Urinary bladder (tissue), 4 donors: ENCODE results near the gene PEAK3. TPM values are rescaled to one million over a fixed set of nuclear protein-coding genes. Genes with fewer than 3 reads are reported as not detected.

Source experiments
- DNase-seq: peaks from one replicate; pipeline ENCODE4 v3.0.0-alpha.2; 2015; ENCODE audit errors: extremely low spot score
- H3K27ac ChIP-seq: one replicate; pipeline ENCODE4 v1.5.1; 2013; ENCODE audit warnings: low read depth, mild to moderate bottlenecking, moderate library complexity
- H3K36me3 ChIP-seq: one replicate; pipeline ENCODE4 v1.6.1; 2013; ENCODE audit warnings: mild to moderate bottlenecking, moderate library complexity; ENCODE audit not compliant: insufficient read depth
- H3K4me1 ChIP-seq: one replicate; pipeline ENCODE4 v1.6.1; 2013; ENCODE audit warnings: mild to moderate bottlenecking, moderate library complexity; ENCODE audit not compliant: insufficient read depth
- H3K4me3 ChIP-seq: one replicate; pipeline ENCODE4 v1.5.1; 2013; ENCODE audit warnings: low read depth, low read length
- WGBS: extraction: QIAGEN DNeasy Blood & Tissue Kit; methylation state at CpG from one replicate; pipeline ENCODE4 v1.1.7; 2013; 5-methylcytosine and 5-hydroxymethylcytosine counted together
- polyA plus RNA-seq: library from polyadenylated mRNA; stranded (reverse); fragments of 200-250 nt; gene quantifications from one replicate; pipeline ENCODE4 v1.2.3, GENCODE V29; 2013
- total RNA-seq: library from RNA; depleted of rRNA; stranded (reverse); fragments of >200 nt; gene quantifications from one replicate; pipeline ENCODE4 v1.2.3, GENCODE V29; 2014
- donor health status: healthy with polysubstance abuse.
- donor health status: healthy.

Gene PEAK3
- total and polyA plus RNA-seq, 2 donors, result 0.58 TPM; not detected in 1

GRCh38 chr19:2307518-2308012 lies 25.6 kb upstream of the PEAK3 start:
- H3K4me1 ChIP-seq, result no peaks in the 10 kb centered on the region
- H3K4me3 ChIP-seq, result peak overlapping the region; percentile 27
- H3K36me3 ChIP-seq, result no peaks in the 10 kb centered on the region
- no peak for DNase-seq
- 18% methylated on average over 33 of the region's 33 CpGs for WGBS
- H3K27ac ChIP-seq, result no peak overlapping the region

GRCh38 chr19:2306971-2307370 lies 25.0 kb upstream of the PEAK3 start:
- WGBS, result 58% methylated on average over 17 of the region's 17 CpGs
- no peaks in the 10 kb centered on the region for H3K36me3 ChIP-seq

DNA sequence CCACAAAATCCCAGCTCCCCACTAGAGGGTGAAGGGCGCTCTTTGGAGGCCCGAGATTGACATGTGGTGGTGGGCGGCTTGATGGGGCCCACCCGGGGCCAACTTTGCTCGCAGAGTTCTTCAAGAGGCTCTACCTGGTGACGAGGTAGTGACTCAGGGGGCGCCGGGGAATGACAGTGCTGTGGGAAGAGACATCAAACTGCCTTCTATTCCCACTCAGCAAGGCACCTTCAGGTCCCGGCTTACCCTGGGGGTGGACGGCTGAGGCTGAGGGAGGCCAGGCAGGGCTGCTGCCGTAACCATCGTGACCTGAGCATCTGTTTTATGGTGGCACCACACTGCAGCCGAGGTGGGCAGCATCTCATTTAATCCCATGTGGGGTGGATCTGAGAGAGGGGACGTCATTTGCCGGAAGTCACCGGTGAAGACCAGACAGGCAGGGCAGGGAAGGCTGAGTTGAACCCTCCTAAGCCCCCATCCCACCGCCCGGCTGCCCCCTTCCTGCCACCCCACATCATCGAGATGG lies 24.4 kb upstream of the PEAK3 start:
- 68% methylated on average over 19 of the region's 19 CpGs for WGBS
- Histone ChIP-seq H3K27ac (no peak overlapping the region), H3K4me3 (no peak overlapping the region), H3K36me3 (no peaks in the 10 kb centered on the region), H3K4me1 (no peaks in the 10 kb centered on the region)
- no peak for DNase-seq

More at GRCh38 chr19:2306971-2307370, 25.0 kb upstream of the PEAK3 start:
- Histone ChIP-seq H3K27ac (no peak overlapping the region), H3K4me1 (no peaks in the 10 kb centered on the region), H3K4me3 (no peak overlapping the region)
- no peak for DNase-seq

DNA sequence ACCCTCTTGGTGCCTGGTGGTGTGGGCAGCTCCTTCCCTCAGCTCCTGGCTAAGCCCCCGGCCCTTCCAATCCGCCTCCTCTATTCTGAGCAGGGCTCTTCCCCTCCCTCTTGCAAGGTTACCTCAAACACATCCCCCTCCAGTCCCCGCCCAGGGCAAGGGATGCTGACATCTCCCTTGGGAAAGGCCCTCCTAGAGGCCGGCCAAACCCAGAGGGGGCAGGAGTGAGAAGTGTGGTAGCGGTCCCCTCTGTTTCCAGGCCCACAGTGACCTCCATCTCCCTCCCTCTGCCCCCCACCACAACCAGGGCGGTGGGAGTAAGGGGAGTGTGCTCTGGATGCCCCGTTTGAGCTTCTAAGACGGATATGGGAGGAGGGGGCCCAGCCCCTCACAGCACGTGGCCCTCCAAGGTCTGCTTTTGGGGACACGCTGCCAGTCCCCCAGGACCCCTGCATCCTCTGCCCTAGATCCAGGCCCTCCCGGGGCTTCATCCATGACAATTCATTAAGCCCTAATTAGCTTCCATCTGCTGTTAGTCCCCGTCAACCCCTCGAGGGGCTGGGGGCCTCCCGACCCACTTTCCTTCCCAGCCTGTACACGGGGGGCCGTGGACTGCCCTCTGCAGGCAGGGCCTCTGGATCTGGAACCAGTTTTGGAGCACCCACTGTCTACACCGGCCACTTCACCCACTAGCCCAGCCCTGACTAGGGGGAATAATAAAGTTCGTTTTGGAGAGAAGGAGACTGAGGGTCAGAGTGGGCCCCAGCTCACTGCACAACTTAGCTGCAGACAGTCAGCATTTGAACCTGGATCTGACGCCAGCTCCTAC lies 23.7 kb upstream of the PEAK3 start:
- H3K4me3 ChIP-seq, result no peak overlapping the region
- H3K36me3 ChIP-seq, result no peaks in the 10 kb centered on the region
- no peak for DNase-seq
- no peaks in the 10 kb centered on the region for H3K4me1 ChIP-seq
- 69% methylated on average over 19 of the region's 19 CpGs for WGBS
- H3K27ac ChIP-seq, result no peak overlapping the region

GRCh38 chr19:2303211-2303798 lies 21.3 kb upstream of the PEAK3 start:
- no peak for DNase-seq
- Histone ChIP-seq H3K4me3 (no peak overlapping the region), H3K27ac (no peak overlapping the region), H3K36me3 (no peaks in the 10 kb centered on the region), H3K4me1 (no peaks in the 10 kb centered on the region)
- WGBS, result 76% methylated on average over 26 of the region's 26 CpGs

DNA sequence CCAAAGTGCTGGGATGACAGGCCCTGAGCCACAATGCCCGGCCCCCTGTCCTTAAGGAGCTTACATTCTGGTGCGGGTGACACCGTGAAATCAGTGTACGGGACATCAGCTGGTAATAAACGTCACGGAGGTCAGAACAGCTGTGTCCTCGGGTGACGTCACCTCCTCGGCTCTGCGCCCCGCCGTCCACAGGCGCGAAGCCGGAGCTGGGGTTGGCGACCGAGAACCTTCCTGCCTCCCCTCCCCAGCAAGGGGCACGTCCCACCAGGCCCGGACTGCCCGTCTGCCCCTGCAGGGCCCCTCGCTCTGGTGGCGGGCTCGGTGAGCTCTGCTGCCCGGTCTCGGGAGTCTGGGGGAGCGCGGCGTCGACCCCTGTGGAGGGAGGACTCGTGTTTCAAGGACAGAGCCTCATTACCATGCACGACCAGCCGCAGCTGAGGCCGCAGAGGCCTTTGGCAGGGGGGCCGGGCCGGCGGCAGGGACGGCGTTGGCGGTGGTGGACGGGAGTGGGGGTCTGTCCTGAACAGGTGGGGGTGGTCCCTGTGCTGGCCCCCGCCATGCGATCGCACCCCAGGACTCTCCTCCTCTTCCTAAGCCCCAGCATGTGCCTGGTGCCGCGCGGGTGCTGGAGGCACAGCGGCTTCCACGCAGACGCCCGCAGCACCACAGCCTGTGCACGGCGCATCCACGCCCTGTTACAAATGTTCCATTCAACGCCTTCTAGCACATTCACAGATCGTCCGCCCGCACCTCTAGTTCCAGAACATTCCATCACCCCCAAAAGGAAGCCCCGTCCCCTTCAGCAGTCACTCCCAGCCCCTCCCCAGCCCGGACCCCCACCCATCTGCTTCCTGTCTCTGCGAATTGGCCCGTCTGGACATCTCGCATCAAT lies 20.6 kb upstream of the PEAK3 start:
- no peaks in the 10 kb centered on the region for H3K36me3 ChIP-seq
- 16% methylated on average over 62 of the region's 62 CpGs for WGBS

DNA sequence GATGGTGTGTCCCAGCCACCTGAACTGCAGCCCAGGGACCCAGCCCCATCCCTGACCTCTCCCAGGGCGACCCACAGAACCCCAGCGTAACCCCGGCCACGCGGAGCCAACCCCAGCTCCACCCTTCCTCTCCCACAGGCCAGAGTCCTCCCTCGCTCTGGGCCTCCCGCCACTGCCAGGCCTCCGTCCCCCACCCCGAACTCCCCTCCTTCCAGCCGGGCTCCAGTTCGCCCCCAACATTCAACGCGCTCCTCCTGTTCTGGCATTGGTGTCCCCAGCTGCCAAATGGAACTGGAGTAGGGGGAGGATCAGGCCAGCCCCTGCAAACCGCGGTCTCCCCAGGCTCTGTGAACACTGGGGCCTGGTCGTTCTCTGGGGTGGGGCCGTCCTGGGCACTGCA lies 18.6 kb upstream of the PEAK3 start:
- H3K4me1 ChIP-seq, result no peaks in the 10 kb centered on the region
- WGBS, result 65% methylated on average over 17 of the region's 17 CpGs
- H3K36me3 ChIP-seq, result no peaks in the 10 kb centered on the region
- no peak overlapping the region for H3K27ac ChIP-seq
- no peak overlapping the region for H3K4me3 ChIP-seq
- DNase-seq, result no peak

More for the DNA sequence above, 20.6 kb upstream of the PEAK3 start:
- DNase-seq, result no peak
- H3K4me1 ChIP-seq, result no peaks in the 10 kb centered on the region
- no peak overlapping the region for H3K27ac ChIP-seq
- no peak overlapping the region for H3K4me3 ChIP-seq

GRCh38 chr19:2296141-2296540 lies 14.2 kb upstream of the PEAK3 start:
- Histone ChIP-seq H3K4me3 (no peak overlapping the region), H3K36me3 (no peaks in the 10 kb centered on the region), H3K4me1 (no peaks in the 10 kb centered on the region), H3K27ac (no peak overlapping the region)
- WGBS, result 86% methylated on average over 16 of the region's 16 CpGs
- no peak for DNase-seq

GRCh38 chr19:2294687-2295335 lies 12.8 kb upstream of the PEAK3 start:
- H3K27ac ChIP-seq, result no peak overlapping the region
- no peak for DNase-seq
- H3K4me1 ChIP-seq, result no peaks in the 10 kb centered on the region
- H3K36me3 ChIP-seq, result no peaks in the 10 kb centered on the region
- WGBS, result 12% methylated on average over 26 of the region's 26 CpGs
- no peak overlapping the region for H3K4me3 ChIP-seq

- WGBS, result 8% methylated on average over 67 of the region's 67 CpGs
- H3K4me3 ChIP-seq, result peak overlapping the region; percentile 23
- no peak for DNase-seq
Measured at GRCh38 chr19:2291185-2291751, 9.3 kb upstream of the PEAK3 start.

GRCh38 chr19:2290441-2291184 lies 8.6 kb upstream of the PEAK3 start:
- no peak for DNase-seq
- no peaks in the 10 kb centered on the region for H3K4me1 ChIP-seq
- no peak overlapping the region for H3K27ac ChIP-seq
- 3% methylated on average over 82 of the region's 82 CpGs for WGBS
- peak overlapping the region; percentile 23 for H3K4me3 ChIP-seq
- H3K36me3 ChIP-seq, result no peaks in the 10 kb centered on the region

More at GRCh38 chr19:2291185-2291751, 9.3 kb upstream of the PEAK3 start:
- H3K36me3 ChIP-seq, result no peaks in the 10 kb centered on the region
- H3K27ac ChIP-seq, result no peak overlapping the region
- H3K4me1 ChIP-seq, result no peaks in the 10 kb centered on the region

DNA sequence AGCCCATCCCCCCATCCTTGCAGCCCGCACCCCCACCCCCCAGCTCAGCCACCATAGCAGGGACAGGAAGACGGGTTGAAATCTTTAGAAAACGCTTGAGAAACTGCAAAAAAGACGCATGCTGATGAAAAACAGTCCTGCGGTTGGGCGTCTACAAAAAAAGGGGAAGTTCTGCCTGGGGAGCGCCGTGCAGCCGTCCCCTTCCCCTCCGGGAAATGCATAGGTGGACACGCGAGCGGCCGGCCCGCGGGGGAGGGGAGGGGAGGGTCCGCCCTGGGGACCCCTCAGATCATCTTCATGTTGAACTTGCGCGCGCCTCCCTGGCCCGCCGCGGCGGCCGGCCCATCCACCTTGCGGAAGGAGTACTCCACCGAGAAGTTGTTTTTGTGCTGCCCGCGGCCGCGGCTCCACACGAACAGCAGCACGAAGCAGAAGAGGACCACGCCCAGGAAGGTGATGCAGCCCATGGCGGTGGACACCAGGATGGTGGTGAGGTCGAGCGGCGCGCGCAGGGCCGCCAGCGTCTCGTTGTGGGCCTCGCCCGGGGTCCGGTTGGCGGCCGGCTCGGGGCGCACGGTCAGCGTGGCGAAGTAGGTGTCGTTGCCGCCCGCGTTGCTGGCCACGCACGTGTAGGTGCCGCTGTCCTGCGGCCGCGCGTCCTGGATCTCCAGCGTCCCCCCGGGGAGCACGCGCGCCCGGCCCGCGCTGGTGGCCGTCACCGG lies 7.9 kb upstream of the PEAK3 start:
- no peak for DNase-seq
- WGBS, result under 1% methylated on average over 74 of the region's 74 CpGs
- H3K27ac ChIP-seq, result no peak overlapping the region
- H3K4me1 ChIP-seq, result no peaks in the 10 kb centered on the region
- no peaks in the 10 kb centered on the region for H3K36me3 ChIP-seq
- peak overlapping the region; percentile 23 for H3K4me3 ChIP-seq
